Subcutaneous adipose tissue (tissue), 4 donors: ENCODE measurements around the gene KYAT1. TPM values are rescaled to one million over a fixed set of nuclear protein-coding genes. Genes with fewer than 3 reads are reported as not detected.

Experiments
- CTCF ChIP-seq: fragments of 450-650 bp; IDR thresholded peaks from one replicate; pipeline ENCODE4 v1.5.1; 2016; ENCODE audit warnings: low read depth, mild to moderate bottlenecking, control low read depth, antibody characterized with exemption, moderate library complexity
- total RNA-seq, 4 donors: library from RNA; depleted of rRNA; stranded (reverse); fragments of >200 nt; gene quantifications; one replicate each; pipeline ENCODE4 v1.1.0, GENCODE V29; 2016

Gene KYAT1
- total RNA-seq, 4 donors from 2014 or later = 1.5 to 7.5 (median 2.1) TPM

DNA sequence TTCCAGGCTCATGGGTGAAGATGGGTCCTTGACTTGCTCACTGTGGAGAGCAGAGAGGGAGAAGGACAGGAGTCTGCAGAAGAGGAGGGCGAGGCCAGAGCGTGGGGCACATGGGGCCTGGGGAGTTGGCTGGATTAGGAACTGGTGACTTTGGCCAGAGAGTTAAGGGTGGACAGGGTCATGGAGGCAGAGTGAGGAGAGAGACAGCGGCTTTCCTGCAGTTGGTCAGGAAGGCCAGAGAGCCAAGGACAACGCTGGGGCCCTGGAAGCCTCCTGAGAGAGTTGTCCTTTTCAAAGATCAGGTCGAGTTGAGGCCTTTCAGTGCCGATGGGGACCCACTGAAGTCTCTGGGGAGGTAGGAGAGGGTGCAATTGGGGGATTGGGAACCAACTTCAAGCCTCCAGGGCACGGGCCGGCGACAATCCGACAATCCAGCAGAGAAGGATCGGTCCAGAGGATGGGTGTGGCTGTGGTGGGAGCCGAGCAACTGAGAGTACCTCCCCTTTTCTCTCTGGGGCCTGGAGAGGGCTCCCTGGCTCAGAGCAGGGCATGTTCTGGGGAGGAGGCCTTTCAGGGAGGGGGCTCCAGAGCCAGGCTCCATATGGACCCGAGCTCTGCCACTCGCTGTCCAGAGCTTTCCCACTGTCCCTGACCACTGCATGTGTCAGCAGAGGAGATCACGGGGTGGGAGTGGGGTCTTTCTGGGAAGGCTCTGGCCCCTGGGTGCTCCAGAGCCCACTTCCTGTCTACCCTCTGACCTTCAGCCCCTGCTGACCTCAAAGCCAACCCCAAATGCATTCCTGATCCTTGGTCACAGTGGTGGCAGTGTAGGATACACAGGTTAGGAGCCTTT is 31.5 kb upstream of the KYAT1 start:
- TF ChIP-seq CTCF = no peak

GRCh38 chr9:128912270-128912853 is 30.6 kb upstream of the KYAT1 start:
- no peak for TF ChIP-seq CTCF

DNA sequence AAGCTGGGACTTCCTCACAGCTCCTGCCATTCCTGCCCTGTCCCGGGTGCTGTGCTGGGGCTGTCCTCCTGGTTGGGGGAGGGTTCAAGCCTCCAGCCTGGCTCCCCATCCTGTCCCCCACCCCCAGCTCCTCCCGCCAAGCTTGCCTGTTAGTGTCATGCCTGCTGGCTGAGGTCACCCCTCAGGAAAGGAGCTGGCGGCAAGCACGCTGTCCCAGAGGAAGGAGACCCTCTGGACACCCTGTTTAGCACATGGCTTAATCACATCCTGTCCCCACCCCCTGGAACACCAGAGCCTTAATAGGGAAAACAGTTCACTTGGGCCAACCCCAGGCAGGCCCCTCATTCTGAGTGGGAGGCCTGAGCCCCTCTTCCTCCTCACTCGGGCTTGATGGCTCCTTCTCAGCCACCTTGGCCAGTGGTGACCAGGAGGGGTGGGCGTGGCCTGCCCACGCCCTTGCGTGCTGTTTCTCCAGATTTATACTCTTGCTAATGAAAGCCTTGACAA is 29.8 kb upstream of the KYAT1 start:
- no peak for TF ChIP-seq CTCF

DNA sequence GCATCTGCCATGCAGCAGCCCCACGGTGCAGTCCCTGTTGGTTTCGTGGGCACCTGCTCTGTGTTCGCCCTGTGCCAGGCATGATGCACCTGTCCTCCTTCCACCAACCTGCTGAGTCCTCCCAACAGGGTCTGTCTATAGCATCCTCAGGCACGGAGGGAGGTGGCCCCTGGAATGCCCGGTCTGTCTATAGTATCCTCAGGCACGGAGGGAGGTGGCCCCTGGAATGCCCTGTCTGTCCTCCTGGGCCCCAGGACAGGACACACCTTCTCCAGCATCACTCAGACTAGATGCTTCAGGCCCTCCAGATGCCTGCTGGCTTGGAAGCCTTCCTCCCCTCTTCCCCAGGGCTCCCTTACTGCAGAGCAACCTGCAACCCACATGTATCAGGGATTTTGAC is 29.2 kb upstream of the KYAT1 start:
- TF ChIP-seq CTCF = no peak

- TF ChIP-seq CTCF = no peak
Measured at GRCh38 chr9:128909859-128910258, 28.1 kb upstream of the KYAT1 start.

DNA sequence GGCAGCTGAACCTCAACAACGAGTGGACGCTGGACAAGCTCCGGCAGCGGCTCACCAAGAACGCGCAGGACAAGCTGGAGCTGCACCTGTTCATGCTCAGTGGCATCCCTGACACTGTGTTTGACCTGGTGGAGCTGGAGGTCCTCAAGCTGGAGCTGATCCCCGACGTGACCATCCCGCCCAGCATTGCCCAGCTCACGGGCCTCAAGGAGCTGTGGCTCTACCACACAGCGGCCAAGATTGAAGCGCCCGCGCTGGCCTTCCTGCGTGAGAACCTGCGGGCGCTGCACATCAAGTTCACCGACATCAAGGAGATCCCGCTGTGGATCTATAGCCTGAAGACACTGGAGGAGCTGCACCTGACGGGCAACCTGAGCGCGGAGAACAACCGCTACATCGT is 26.6 kb upstream of the KYAT1 start:
- no peak for TF ChIP-seq CTCF

DNA sequence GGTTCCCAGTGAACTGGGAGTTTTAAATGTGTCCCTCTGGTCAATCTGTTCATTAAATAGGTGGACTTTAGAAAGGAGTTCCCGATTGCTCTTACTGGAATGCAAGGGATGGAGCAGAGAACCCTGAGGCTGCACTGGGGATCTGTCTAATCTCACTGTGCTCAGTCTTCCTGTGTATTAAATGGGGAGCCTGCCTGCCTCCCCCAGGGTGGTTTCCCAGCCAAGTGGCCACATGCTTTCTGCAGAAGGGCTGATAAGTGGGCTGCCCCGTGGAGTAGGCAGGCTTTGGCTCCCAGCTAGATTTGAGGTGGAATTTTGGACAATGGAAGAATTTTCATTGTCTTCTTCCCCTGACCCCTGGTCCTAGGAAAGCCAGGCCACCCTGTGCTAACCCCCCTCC is 25.0 kb upstream of the KYAT1 start:
- no peak for TF ChIP-seq CTCF
